Psoas muscle (tissue), 8 donors: ENCODE data around the gene APPBP2. TPM values are rescaled to one million over a fixed set of nuclear protein-coding genes. Genes with fewer than 3 reads are reported as not detected.
A peak's percentile ranks its signal among the peaks of the same experiment; 100 is the strongest.

Source experiments
- ATAC-seq, 4 donors: fragments of 200-7000 bp; cut with Tn5 transposase; one replicate each; pipeline ENCODE4 v1.9.1; 2020; ENCODE audit warnings: moderate library complexity in 3 of 4, mild to moderate bottlenecking in 2 of 4
- DNase-seq, 2 donors: peaks; one replicate each; pipeline ENCODE4 v3.0.0-alpha.2; 2020
- H3K27ac ChIP-seq: fragments of 200-600 bp; one replicate; pipeline ENCODE4 v1.8.0; 2022
- H3K27me3 ChIP-seq, 3 donors: fragments of 200-600 bp in 1 of 3; one replicate each; pipeline versions ENCODE4 v1.6.1 to v1.8.0; 2013 to 2022; ENCODE audit warnings: low read length in 2 of 3, mild to moderate bottlenecking in 2 of 3, moderate library complexity in 1 of 3; ENCODE audit not compliant: insufficient read depth in 3 of 3
- H3K36me3 ChIP-seq, 2 donors: fragments of 200-600 bp in 1 of 2; one replicate each; pipeline versions ENCODE4 v1.6.1 to v1.8.0; 2013 to 2022; ENCODE audit warnings: low read depth in 1 of 2, mild to moderate bottlenecking in 1 of 2, moderate library complexity in 1 of 2; ENCODE audit not compliant: insufficient read depth in 1 of 2
- H3K4me1 ChIP-seq: fragments of 200-600 bp; one replicate; pipeline ENCODE4 v1.8.0; 2022
- H3K4me3 ChIP-seq: fragments of 200-600 bp; one replicate; pipeline ENCODE4 v1.8.0; 2022; ENCODE audit warnings: mild to moderate bottlenecking
- H3K9me3 ChIP-seq: fragments of 200-600 bp; one replicate; pipeline ENCODE4 v1.8.0; 2022
- WGBS, 3 donors: extraction: QIAGEN DNeasy Blood & Tissue Kit; methylation state at CpG; one replicate each; pipeline versions ENCODE4 v1.1.6 to v1.1.7; 2013; 5-methylcytosine and 5-hydroxymethylcytosine counted together
- intact Hi-C, 2 donors: fragments of 100-400 bp; cut with DNase I; formaldehyde crosslinking; loops; one replicate each; pipeline versions ENCODE4 v1.11.0 to v1.14.2; 2022
- polyA plus RNA-seq, 3 donors: library from polyadenylated mRNA; stranded (reverse); fragments of 200-250 nt; gene quantifications; one replicate each; pipeline ENCODE4 v1.2.3, GENCODE V29; 2013
- total RNA-seq, 4 donors: library from RNA; stranded (reverse); fragmentation: NEBNext Ultra II Directional in 2 of 4; extraction: Animal tissue kit (Norgen Biotek cat#: 25700) in 2 of 4; gene quantifications; one replicate each; pipeline versions ENCODE4 v1.2.1 to v1.2.4, GENCODE V29; 2021 to 2023
- TF ChIP-seq, protein P1 (sequence below): fragments of 200-600 bp; IDR thresholded peaks from one replicate; pipeline ENCODE4 v1.8.0; 2022; ENCODE audit warnings: antibody characterized with exemption
- donor health status: healthy with polysubstance abuse.
- donor health status: DM: no; HTN: no; CAD: no; lungs with moderate emphysema.
- donor health status: Bipolar disorder and iron deficiency.
- donor health status: healthy.
- donor health status: DM: yes; HTN: yes; CAD: no.
- donor health status: DM: no; HTN: no; CAD: no.
- donor health status: DM: no; HTN: no; CAD: no.
- donor health status: DM: yes; HTN: yes; CAD: no.

The APPBP2 gene
- total and polyA plus RNA-seq, 7 donors, result 5.9 to 35.4 (median 22.1) TPM

DNA sequence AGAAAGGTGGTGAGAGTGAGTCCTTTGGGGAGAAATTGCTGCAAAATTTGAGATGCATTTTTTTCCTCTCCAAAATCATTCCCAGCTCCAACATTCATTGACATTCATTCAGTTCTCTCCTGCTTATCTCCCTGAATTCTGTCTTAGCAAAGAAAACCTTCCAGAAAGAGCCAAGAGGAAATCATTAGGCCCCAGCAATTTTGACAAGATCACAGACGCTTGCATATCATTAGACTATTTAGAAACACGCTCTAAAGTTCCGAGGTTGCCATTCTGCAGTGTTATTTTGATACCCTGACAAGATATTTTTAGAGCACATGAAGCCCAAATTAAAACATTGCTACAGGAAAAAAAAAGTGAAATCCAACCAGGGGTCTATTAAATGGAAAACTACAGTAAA, 113.3 kb downstream of the APPBP2 start:
- peaks cover 4% of the 10 kb centered on the region for H3K4me1 ChIP-seq
- DNase-seq (no peak), ATAC-seq (no peak)
- H3K27me3 ChIP-seq, result no peaks in the 10 kb centered on the region
- no peak overlapping the region for H3K27ac ChIP-seq
- TF ChIP-seq, protein P1, sequence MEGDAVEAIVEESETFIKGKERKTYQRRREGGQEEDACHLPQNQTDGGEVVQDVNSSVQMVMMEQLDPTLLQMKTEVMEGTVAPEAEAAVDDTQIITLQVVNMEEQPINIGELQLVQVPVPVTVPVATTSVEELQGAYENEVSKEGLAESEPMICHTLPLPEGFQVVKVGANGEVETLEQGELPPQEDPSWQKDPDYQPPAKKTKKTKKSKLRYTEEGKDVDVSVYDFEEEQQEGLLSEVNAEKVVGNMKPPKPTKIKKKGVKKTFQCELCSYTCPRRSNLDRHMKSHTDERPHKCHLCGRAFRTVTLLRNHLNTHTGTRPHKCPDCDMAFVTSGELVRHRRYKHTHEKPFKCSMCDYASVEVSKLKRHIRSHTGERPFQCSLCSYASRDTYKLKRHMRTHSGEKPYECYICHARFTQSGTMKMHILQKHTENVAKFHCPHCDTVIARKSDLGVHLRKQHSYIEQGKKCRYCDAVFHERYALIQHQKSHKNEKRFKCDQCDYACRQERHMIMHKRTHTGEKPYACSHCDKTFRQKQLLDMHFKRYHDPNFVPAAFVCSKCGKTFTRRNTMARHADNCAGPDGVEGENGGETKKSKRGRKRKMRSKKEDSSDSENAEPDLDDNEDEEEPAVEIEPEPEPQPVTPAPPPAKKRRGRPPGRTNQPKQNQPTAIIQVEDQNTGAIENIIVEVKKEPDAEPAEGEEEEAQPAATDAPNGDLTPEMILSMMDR, result no peak
- WGBS, 3 donors, result 30 to 40% (median 32%) methylated on average over 3 of the region's 3 CpGs
- no peaks in the 10 kb centered on the region for H3K9me3 ChIP-seq
- H3K36me3 ChIP-seq, result no peaks in the 10 kb centered on the region
- intact Hi-C loops, result no loop called here
- H3K4me3 ChIP-seq, result no peak overlapping the region

DNA sequence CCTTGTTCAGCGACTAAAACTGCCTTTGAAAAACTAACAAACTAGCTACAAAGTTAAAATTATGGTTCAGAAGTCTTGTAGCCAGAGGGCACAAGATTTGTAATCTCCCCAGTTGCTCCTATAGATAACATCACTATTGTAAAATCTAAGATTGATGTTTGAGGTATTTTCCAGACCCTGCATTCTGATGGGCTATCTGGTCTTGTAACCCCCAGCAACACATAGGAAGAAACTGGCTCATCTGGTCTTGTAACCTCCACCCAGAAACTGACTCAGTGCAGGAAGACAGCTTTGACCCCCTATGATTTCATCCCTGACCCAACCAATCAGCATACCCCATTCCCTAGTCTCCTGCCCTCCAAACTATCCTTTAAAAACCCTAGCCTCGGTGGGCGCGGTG, 116.0 kb downstream of the APPBP2 start:
- ATAC-seq, result no peak
- intact Hi-C loops, result no loop called here

DNA sequence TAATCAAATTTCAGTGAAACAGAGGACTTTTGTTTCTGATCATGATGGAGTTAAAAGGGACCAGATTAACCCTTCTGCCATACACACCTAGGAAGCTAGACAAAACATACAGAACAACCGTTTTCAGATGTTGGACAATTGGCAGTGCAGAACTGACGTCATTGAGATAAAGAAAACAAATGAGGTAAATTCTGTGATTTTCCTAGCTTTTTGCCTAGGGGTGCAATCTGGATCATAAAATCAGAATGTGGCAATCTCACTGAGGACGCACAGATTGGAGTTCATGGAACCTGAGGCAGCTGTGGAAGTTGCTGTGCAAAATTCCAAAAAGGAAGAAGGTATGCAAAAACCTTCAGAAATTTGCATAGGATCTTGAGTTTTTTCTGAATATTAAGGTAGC, 119.2 kb downstream of the APPBP2 start:
- peaks cover 20% of the 10 kb centered on the region for H3K4me1 ChIP-seq
- 77 to 89% (median 78%) methylated on average over 3 of the region's 3 CpGs for WGBS, 3 donors
- DNase-seq (no peak), ATAC-seq (no peak)
- H3K9me3 ChIP-seq, result no peaks in the 10 kb centered on the region
- TF ChIP-seq, protein P1, result no peak
- no peak overlapping the region for H3K4me3 ChIP-seq
- intact Hi-C loops, result no loop called here
- no peaks in the 10 kb centered on the region for H3K27me3 ChIP-seq
- no peak overlapping the region for H3K27ac ChIP-seq
- H3K36me3 ChIP-seq, result no peaks in the 10 kb centered on the region

More for the DNA sequence above, 116.0 kb downstream of the APPBP2 start:
- TF ChIP-seq, protein P1, result no peak
- DNase-seq, result no peak
- WGBS, 3 donors, result 95 to 98% (median 95%) methylated on average over 4 of the region's 4 CpGs
- Histone ChIP-seq H3K36me3 (no peaks in the 10 kb centered on the region), H3K9me3 (no peaks in the 10 kb centered on the region), H3K4me3 (no peak overlapping the region), H3K27me3 (no peaks in the 10 kb centered on the region), H3K4me1 (peaks cover 7% of the 10 kb centered on the region), H3K27ac (no peak overlapping the region)

DNA sequence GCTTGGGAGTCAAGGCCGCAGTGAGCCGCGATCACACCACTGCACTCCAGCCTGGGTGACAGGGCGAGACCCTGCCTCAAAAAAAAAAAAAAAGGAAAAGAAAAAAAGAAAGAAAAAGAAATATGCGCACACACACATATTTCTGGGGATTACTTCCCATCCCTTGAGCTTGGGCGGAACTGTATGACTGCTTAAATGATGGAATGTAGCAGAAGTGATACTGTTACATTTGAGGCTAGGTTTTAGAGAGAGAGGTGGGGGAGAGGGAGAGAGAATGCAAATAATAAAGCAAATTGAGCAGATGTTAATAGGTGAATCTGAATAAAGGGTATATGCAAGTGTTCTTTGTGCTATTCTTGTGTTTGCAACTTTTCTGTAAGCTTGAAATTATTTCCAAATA, 122.1 kb downstream of the APPBP2 start:
- TF ChIP-seq, protein P1, result no peak
- 76 to 82% (median 79%) methylated on average over 6 of the region's 6 CpGs for WGBS, 3 donors

DNA sequence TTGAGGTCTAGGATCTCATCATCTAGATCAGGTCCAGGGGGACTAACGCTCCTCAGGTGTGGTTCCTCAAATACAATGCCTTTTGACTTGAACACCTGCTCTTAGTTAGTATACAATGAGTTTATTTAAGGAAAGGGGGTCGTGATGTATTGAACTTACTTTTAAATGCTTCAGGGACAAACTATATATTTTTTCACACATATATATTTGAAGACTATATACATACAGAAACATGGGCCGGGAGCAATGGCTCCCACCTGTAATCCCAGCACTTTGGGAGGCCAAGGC, 122.6 kb downstream of the APPBP2 start:
- no peak for ATAC-seq
- 81 to 91% (median 82%) methylated on average over 3 of the region's 3 CpGs for WGBS, 3 donors
- TF ChIP-seq, protein P1, result no peak

More for the DNA sequence above, 122.1 kb downstream of the APPBP2 start:
- H3K9me3 ChIP-seq, result no peaks in the 10 kb centered on the region
- H3K27ac ChIP-seq, result peak overlapping the region; percentile 85
- no peak for ATAC-seq
- no peak for DNase-seq
- H3K36me3 ChIP-seq, result no peaks in the 10 kb centered on the region
- intact Hi-C loops, result no loop called here
- no peak overlapping the region for H3K4me3 ChIP-seq
- H3K4me1 ChIP-seq, result peaks cover 20% of the 10 kb centered on the region
- H3K27me3 ChIP-seq, result no peaks in the 10 kb centered on the region

More for the DNA sequence above, 122.6 kb downstream of the APPBP2 start:
- H3K4me1 ChIP-seq, result peaks cover 20% of the 10 kb centered on the region
- no peak for DNase-seq
- peak overlapping the region; percentile 85 for H3K27ac ChIP-seq
- H3K4me3 ChIP-seq, result no peak overlapping the region
- no peaks in the 10 kb centered on the region for H3K36me3 ChIP-seq
- intact Hi-C loops, result no loop called here
- no peaks in the 10 kb centered on the region for H3K27me3 ChIP-seq
- no peaks in the 10 kb centered on the region for H3K9me3 ChIP-seq
